Peyer's patch (tissue), 4 donors: ENCODE data around the gene ACACA.

Source experiments
- CTCF ChIP-seq, 6 experiments: fragments of 450-650 bp in 4 of 6; fragments of 200-600 bp in 2 of 6; sonication (generic) in 1 of 6; IDR thresholded peaks; one replicate each; pipeline ENCODE4 v1.5.1; 2017 to 2019; ENCODE audit warnings: antibody characterized with exemption in 6 of 6, mild to moderate bottlenecking in 3 of 6, moderate library complexity in 1 of 6
- POLR2A ChIP-seq, 2 donors: fragments of 450-650 bp; IDR thresholded peaks; one replicate each; pipeline ENCODE4 v1.5.1; 2017; ENCODE audit warnings: antibody characterized with exemption in 2 of 2, mild to moderate bottlenecking in 2 of 2, moderate library complexity in 2 of 2

- TF ChIP-seq CTCF (IDR thresholded peaks at IDR 0.05) (no peak), POLR2A (IDR thresholded peaks at IDR 0.05) (no peak)
These were observed 184.8 kb downstream of the ACACA start for GRCh38 chr17:37221865-37222264.
